ENCODE measurements around the gene NUB1. TPM values are rescaled to one million over a fixed set of nuclear protein-coding genes. Genes with fewer than 3 reads are reported as not detected.

NUB1 gene
- polyA plus RNA-seq, 1 donor (not counting 4 experiments of a cell fraction or from before 2014, with no cell fraction given), result 34.6 TPM

DNA sequence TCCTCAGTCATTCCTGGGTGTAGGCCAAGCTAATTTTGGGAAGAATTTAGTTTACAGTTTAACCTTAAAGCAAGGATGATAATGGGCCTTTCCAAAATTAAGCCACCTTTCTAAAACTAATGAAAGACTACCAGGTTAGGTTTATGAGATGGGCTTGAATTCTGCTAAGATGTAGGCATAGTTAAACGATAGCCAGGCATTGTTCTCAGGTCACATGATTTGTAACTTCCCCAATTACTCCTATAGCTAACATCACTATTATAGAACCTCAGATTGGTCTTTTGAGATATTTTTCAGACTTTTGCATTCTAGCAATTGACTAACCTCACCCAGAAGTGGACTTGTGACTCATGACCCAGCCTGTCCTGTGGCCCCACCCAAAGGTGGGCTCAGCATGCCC lies 7.0 kb upstream of the NUB1 start:
- dilution Hi-C loops (cut with MboI; ENCODE audit: extremely low pct_ligation_motif_present, low sequenced_read_pairs), result no loop called here
- TF ChIP-seq EZH2 (IDR thresholded peaks at IDR 0.05; ENCODE audit: low read length), result no peak

DNA sequence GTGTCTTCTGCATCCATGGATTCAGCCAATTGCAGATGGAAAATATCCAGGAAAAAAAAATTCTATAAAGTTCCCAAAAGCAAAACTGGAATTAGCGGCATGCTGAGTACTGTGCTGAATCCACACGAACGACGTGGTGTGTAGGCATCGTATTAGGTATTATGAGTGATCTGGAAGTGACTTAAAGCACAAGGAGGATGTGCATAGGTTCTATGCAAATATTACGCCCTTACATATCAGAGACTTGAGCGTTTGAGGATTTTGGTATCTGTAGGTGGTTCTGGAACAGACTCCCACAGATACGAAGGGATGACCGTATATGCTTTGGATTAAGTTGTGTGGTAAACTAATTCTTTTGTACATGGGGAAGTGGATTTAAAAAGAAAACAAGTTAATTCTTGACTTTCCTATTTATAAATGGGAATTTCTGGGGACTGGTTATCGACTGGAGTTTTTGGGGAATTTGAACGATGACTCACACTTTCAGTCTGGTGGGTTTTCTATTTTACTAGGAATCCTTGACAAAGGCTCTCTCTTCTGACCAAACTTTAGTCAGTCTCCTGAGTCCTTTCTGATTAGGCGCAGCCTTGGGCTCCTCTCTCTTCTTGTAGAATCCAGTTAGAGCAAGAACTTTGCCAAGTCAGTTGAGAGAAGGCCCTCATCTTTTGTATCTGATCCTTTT lies 5.4 kb upstream of the NUB1 start:
- Histone ChIP-seq H3K9ac (ENCODE audit: control insufficient read depth, extremely low read depth, insufficient read depth, low read length) (no peak overlapping the region), H3K9me3 (ENCODE audit: control insufficient read depth, low read depth, low read length) (no peaks in the 10 kb centered on the region), H2AFZ (ENCODE audit: control insufficient read depth, low read length) (no peak overlapping the region), H3K9me1 (ENCODE audit: control insufficient read depth, extremely low read depth, insufficient read depth, low read length) (no peaks in the 10 kb centered on the region), H3K27ac (ENCODE audit: control insufficient read depth, insufficient read depth, low read length) (no peak overlapping the region), H3K4me3 (ENCODE audit: control insufficient read depth in 2 of 3, extremely low read depth in 1 of 3, insufficient read depth in 2 of 3, low read depth in 1 of 3, low read length in 3 of 3) (no peak overlapping the region), H3K27me3 (ENCODE audit: control insufficient read depth, extremely low read depth, insufficient read depth, low read length) (no peaks in the 10 kb centered on the region), H3K4me1 (ENCODE audit: control insufficient read depth, extremely low read depth, insufficient read depth, low read length) (no peaks in the 10 kb centered on the region), H4K20me1 (ENCODE audit: control insufficient read depth, extremely low read depth, insufficient read depth, low read length) (no peaks in the 10 kb centered on the region), H3K4me2 (ENCODE audit: control insufficient read depth, extremely low read depth, insufficient read depth, low read depth, low read length) (no peak overlapping the region), H3K36me3 (ENCODE audit: control insufficient read depth in 2 of 2, extremely low read depth in 1 of 2, insufficient read depth in 2 of 2, low read length in 2 of 2) (no peaks in the 10 kb centered on the region), H3K79me2 (ENCODE audit: control insufficient read depth, insufficient read depth, low read length) (no peaks in the 10 kb centered on the region)
- dilution Hi-C loops (cut with MboI; ENCODE audit: extremely low pct_ligation_motif_present, low sequenced_read_pairs), result no loop called here
- no peak for FAIRE-seq
- TF ChIP-seq, protein P1, sequence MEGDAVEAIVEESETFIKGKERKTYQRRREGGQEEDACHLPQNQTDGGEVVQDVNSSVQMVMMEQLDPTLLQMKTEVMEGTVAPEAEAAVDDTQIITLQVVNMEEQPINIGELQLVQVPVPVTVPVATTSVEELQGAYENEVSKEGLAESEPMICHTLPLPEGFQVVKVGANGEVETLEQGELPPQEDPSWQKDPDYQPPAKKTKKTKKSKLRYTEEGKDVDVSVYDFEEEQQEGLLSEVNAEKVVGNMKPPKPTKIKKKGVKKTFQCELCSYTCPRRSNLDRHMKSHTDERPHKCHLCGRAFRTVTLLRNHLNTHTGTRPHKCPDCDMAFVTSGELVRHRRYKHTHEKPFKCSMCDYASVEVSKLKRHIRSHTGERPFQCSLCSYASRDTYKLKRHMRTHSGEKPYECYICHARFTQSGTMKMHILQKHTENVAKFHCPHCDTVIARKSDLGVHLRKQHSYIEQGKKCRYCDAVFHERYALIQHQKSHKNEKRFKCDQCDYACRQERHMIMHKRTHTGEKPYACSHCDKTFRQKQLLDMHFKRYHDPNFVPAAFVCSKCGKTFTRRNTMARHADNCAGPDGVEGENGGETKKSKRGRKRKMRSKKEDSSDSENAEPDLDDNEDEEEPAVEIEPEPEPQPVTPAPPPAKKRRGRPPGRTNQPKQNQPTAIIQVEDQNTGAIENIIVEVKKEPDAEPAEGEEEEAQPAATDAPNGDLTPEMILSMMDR (optimal IDR thresholded peaks at IDR 0.05 in 1 of 3, IDR thresholded peaks at IDR 0.05 in 1 of 3, conservative IDR thresholded peaks at IDR 0.05 in 1 of 3; ENCODE audit: extremely low read depth in 1 of 3, insufficient read depth in 2 of 3, low read length in 3 of 3), result no peak
- no peak for TF ChIP-seq EZH2 (IDR thresholded peaks at IDR 0.05; ENCODE audit: low read length)
- DNase-seq (ENCODE audit: low read depth, low spot score), result no peak

More for the DNA sequence above, 7.0 kb upstream of the NUB1 start:
- H3K9me1 ChIP-seq (ENCODE audit: control insufficient read depth, extremely low read depth, insufficient read depth, low read length), result no peaks in the 10 kb centered on the region
- no peaks in the 10 kb centered on the region for H3K79me2 ChIP-seq (ENCODE audit: control insufficient read depth, insufficient read depth, low read length)
- FAIRE-seq (no peak), DNase-seq (ENCODE audit: low read depth, low spot score) (no peak)
- H2AFZ ChIP-seq (ENCODE audit: control insufficient read depth, low read length), result no peak overlapping the region
- no peak overlapping the region for H3K4me2 ChIP-seq (ENCODE audit: control insufficient read depth, extremely low read depth, insufficient read depth, low read depth, low read length)
- no peak overlapping the region for H3K27ac ChIP-seq (ENCODE audit: control insufficient read depth, insufficient read depth, low read length)
- H4K20me1 ChIP-seq (ENCODE audit: control insufficient read depth, extremely low read depth, insufficient read depth, low read length), result no peaks in the 10 kb centered on the region
- H3K4me3 ChIP-seq (ENCODE audit: control insufficient read depth in 2 of 3, extremely low read depth in 1 of 3, insufficient read depth in 2 of 3, low read depth in 1 of 3, low read length in 3 of 3), result no peak overlapping the region
- H3K9ac ChIP-seq (ENCODE audit: control insufficient read depth, extremely low read depth, insufficient read depth, low read length), result no peak overlapping the region
- H3K36me3 ChIP-seq (ENCODE audit: control insufficient read depth in 2 of 2, extremely low read depth in 1 of 2, insufficient read depth in 2 of 2, low read length in 2 of 2), result no peaks in the 10 kb centered on the region
- H3K4me1 ChIP-seq (ENCODE audit: control insufficient read depth, extremely low read depth, insufficient read depth, low read length), result no peaks in the 10 kb centered on the region
- no peaks in the 10 kb centered on the region for H3K27me3 ChIP-seq (ENCODE audit: control insufficient read depth, extremely low read depth, insufficient read depth, low read length)
- no peaks in the 10 kb centered on the region for H3K9me3 ChIP-seq (ENCODE audit: control insufficient read depth, low read depth, low read length)

DNA sequence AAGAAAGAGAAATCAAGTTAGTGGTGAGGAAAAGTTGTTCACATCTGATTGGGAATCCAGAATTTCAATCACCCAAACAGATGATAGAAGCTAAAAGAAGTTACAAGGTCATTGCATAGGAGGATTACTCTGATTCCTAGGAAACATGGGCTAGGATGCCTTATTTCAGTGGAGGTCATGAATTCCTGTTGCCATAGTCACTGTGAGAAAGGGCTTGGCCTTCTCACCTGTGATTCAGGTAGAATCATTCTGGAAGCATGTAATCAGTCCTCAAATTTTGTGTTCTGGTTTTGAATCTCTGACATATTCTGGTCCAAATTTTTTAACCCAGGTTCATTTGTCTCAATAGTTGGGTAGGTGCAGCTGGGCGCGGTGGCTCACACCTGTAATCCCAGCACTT lies 4.3 kb upstream of the NUB1 start:
- Histone ChIP-seq H4K20me1 (ENCODE audit: control insufficient read depth, extremely low read depth, insufficient read depth, low read length) (no peaks in the 10 kb centered on the region), H3K79me2 (ENCODE audit: control insufficient read depth, insufficient read depth, low read length) (peaks cover 2% of the 10 kb centered on the region), H3K4me3 (ENCODE audit: control insufficient read depth in 2 of 3, extremely low read depth in 1 of 3, insufficient read depth in 2 of 3, low read depth in 1 of 3, low read length in 3 of 3) (no peak overlapping the region), H3K27me3 (ENCODE audit: control insufficient read depth, extremely low read depth, insufficient read depth, low read length) (no peaks in the 10 kb centered on the region), H3K9me1 (ENCODE audit: control insufficient read depth, extremely low read depth, insufficient read depth, low read length) (no peaks in the 10 kb centered on the region), H3K4me1 (ENCODE audit: control insufficient read depth, extremely low read depth, insufficient read depth, low read length) (no peaks in the 10 kb centered on the region), H2AFZ (ENCODE audit: control insufficient read depth, low read length) (no peak overlapping the region), H3K9ac (ENCODE audit: control insufficient read depth, extremely low read depth, insufficient read depth, low read length) (no peak overlapping the region), H3K36me3 (ENCODE audit: control insufficient read depth in 2 of 2, extremely low read depth in 1 of 2, insufficient read depth in 2 of 2, low read length in 2 of 2) (no peaks in the 10 kb centered on the region), H3K27ac (ENCODE audit: control insufficient read depth, insufficient read depth, low read length) (no peak overlapping the region), H3K4me2 (ENCODE audit: control insufficient read depth, extremely low read depth, insufficient read depth, low read depth, low read length) (no peak overlapping the region), H3K9me3 (ENCODE audit: control insufficient read depth, low read depth, low read length) (no peaks in the 10 kb centered on the region)
- TF ChIP-seq, protein P1 (optimal IDR thresholded peaks at IDR 0.05 in 1 of 3, IDR thresholded peaks at IDR 0.05 in 1 of 3, conservative IDR thresholded peaks at IDR 0.05 in 1 of 3; ENCODE audit: extremely low read depth in 1 of 3, insufficient read depth in 2 of 3, low read length in 3 of 3), result no peak
- TF ChIP-seq EZH2 (IDR thresholded peaks at IDR 0.05; ENCODE audit: low read length), result no peak
- no peak for FAIRE-seq
- no peak for DNase-seq (ENCODE audit: low read depth, low spot score)
- dilution Hi-C loops (cut with MboI; ENCODE audit: extremely low pct_ligation_motif_present, low sequenced_read_pairs), result no loop called here
